SK-N-MC (cell line): ENCODE data around the gene GPRASP3.

Experiments
- EZH2 ChIP-seq: fragments of 200-600 bp; sonication (generic); IDR thresholded peaks from one replicate; pipeline ENCODE4 v1.6.1; 2017; ENCODE audit warnings: antibody characterized with exemption
- FOXP2 ChIP-seq: optimal IDR thresholded peaks from 2 replicates; pipeline ENCODE3; 2011; ENCODE audit warnings: mild to moderate bottlenecking, moderate library complexity; ENCODE audit not compliant: insufficient read depth; ENCODE audit errors: extremely low read length, control extremely low read depth
- POLR2AphosphoS5 ChIP-seq: IDR thresholded peaks from 2 replicates; pipeline ENCODE4 v1.6.1; 2012; ENCODE audit warnings: mild to moderate bottlenecking, low read depth, low read length, borderline replicate concordance

DNA sequence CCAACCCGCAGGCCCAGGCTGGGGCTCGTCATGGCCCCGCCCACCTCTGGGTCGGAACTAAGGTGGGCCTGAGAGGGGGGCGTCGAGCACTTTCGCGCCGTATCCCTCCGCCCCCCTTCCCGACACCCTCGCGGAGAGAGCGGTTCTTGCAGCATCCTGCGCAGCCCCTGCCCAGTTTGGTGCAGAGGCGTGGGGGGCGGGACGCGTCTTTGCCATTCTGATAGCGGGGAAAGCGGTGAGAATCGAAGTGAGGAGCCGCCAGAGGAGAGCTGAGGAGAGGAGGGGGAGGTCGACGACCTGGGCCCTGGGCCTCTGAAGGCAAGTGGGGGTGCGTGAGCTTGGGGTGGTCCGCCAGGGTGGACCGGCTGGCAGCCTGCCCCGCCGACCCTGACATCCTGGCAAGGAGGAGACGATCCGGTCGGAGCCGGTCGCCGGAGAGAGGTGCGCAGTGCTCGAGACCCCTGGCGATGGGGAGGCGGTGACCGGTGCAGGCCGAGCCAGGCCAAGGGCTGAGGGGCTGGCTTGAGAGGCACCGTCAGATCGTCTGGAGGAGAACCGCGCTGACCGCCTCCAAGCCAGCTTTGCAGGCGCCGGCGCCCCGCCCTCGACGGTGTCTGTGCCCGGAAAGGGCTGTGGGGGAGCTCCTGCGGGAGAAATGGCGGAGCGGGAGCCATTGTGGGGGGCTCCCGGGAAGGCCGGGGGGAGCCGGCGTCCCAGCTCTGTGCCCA is 25.5 kb downstream of the GPRASP3 start:
- TF ChIP-seq EZH2 (no peak), POLR2AphosphoS5 (no peak), FOXP2 (no peak)
